PC-9 (cell line): ENCODE results near the gene TP53BP2.

Experiments used
- CTCF ChIP-seq: fragments of 200-600 bp; sonication (generic); conservative IDR thresholded peaks from 2 replicates; pipeline ENCODE4 v1.6.1; 2017; ENCODE audit warnings: mixed run types, antibody characterized with exemption, mild to moderate bottlenecking, moderate library complexity
- EZH2 ChIP-seq: fragments of 200-600 bp; sonication (generic); IDR thresholded peaks from 2 replicates; pipeline ENCODE4 v1.8.0; 2017; ENCODE audit warnings: antibody characterized with exemption, low read depth

- TF ChIP-seq EZH2 (no peak), CTCF (no peak)
Measured at GRCh38 chr1:223887747-223888418, 42.1 kb upstream of the TP53BP2 start.
